Liver (tissue), 9 donors: ENCODE results near the gene PRPF40A. TPM values are rescaled to one million over a fixed set of nuclear protein-coding genes. Genes with fewer than 3 reads are reported as not detected.

Experiments
- DNase-seq: peaks from one replicate; pipeline ENCODE4 v3.0.0-alpha.2; 2017; ENCODE audit warnings: low spot score
- H3K27ac ChIP-seq, 2 donors: one replicate each; pipeline ENCODE4 v1.7.0; 2013; ENCODE audit warnings: inconsistent platforms in 2 of 2, low read length in 2 of 2, control low read depth in 1 of 2, low read depth in 1 of 2, mild to moderate bottlenecking in 1 of 2
- H3K27me3 ChIP-seq, 4 donors: one replicate each; pipeline versions ENCODE4 v1.6.1 to v1.7.0; 2013; ENCODE audit warnings: low read length in 3 of 4, inconsistent platforms in 1 of 4, mild to moderate bottlenecking in 1 of 4, moderate library complexity in 1 of 4; ENCODE audit not compliant: control insufficient read depth in 4 of 4, insufficient read depth in 4 of 4
- H3K36me3 ChIP-seq, 4 donors: one replicate each; pipeline versions ENCODE4 v1.6.1 to v1.7.0; 2013; ENCODE audit warnings: low read length in 3 of 4, mild to moderate bottlenecking in 3 of 4, low read depth in 1 of 4, moderate library complexity in 1 of 4; ENCODE audit not compliant: control insufficient read depth in 4 of 4, insufficient read depth in 3 of 4
- H3K4me1 ChIP-seq, 4 donors: one replicate each; pipeline versions ENCODE4 v1.6.1 to v1.7.0; 2013; ENCODE audit warnings: low read length in 3 of 4, mild to moderate bottlenecking in 3 of 4, moderate library complexity in 1 of 4; ENCODE audit not compliant: control insufficient read depth in 4 of 4, insufficient read depth in 4 of 4
- H3K4me3 ChIP-seq, 3 donors: one replicate each; pipeline versions ENCODE4 v1.6.1 to v1.7.0; 2013; ENCODE audit warnings: low read length in 3 of 3, control low read depth in 1 of 3, low read depth in 1 of 3, mild to moderate bottlenecking in 1 of 3
- H3K9ac ChIP-seq, 2 donors: one replicate each; pipeline ENCODE4 v1.7.0; 2013; ENCODE audit warnings: low read length in 2 of 2, mild to moderate bottlenecking in 2 of 2, moderate library complexity in 2 of 2, control low read depth in 1 of 2, low read depth in 1 of 2
- H3K9me3 ChIP-seq, 4 donors: one replicate each; pipeline versions ENCODE4 v1.6.1 to v1.7.0; 2013; ENCODE audit warnings: low read length in 3 of 4; ENCODE audit not compliant: control insufficient read depth in 4 of 4
- EGR1 ChIP-seq, 2 donors: IDR thresholded peaks; 2 replicates each; pipeline ENCODE4 v1.6.1; 2016 to 2018; ENCODE audit warnings: antibody characterized with exemption in 2 of 2, low read depth in 2 of 2
- FOXA2 ChIP-seq: IDR thresholded peaks from 2 replicates; pipeline ENCODE4 v1.6.1; 2016; ENCODE audit warnings: antibody characterized with exemption
- GABPA ChIP-seq, 2 donors: IDR thresholded peaks in 1 of 2; conservative IDR thresholded peaks in 1 of 2; 2 replicates each; pipeline ENCODE4 v1.6.1; 2016; ENCODE audit warnings: antibody characterized with exemption in 2 of 2, mild to moderate bottlenecking in 1 of 2, moderate library complexity in 1 of 2
- HNF4A ChIP-seq, 2 donors: conservative IDR thresholded peaks; 2 replicates each; pipeline ENCODE4 v1.6.1; 2016; ENCODE audit warnings: antibody characterized with exemption in 2 of 2, mild to moderate bottlenecking in 2 of 2
- HNF4G ChIP-seq: IDR thresholded peaks from 2 replicates; pipeline ENCODE4 v1.6.1; 2016; ENCODE audit warnings: antibody characterized with exemption
- JUND ChIP-seq, 2 donors: IDR thresholded peaks; 2 replicates each; pipeline ENCODE4 v1.6.1; 2016; ENCODE audit warnings: antibody characterized with exemption in 2 of 2
- NR2F2 ChIP-seq: IDR thresholded peaks from 2 replicates; pipeline ENCODE4 v1.6.1; 2016; ENCODE audit warnings: antibody characterized with exemption
- RAD21 ChIP-seq, 2 donors: IDR thresholded peaks; 2 replicates each; pipeline ENCODE4 v1.6.1; 2016; ENCODE audit warnings: antibody characterized with exemption in 2 of 2, mild to moderate bottlenecking in 2 of 2
- RXRA ChIP-seq, 2 donors: IDR thresholded peaks; 2 replicates each; pipeline ENCODE4 v1.6.1; 2017 to 2018; ENCODE audit warnings: antibody characterized with exemption in 2 of 2, mild to moderate bottlenecking in 1 of 2
- SP1 ChIP-seq: IDR thresholded peaks from 2 replicates; pipeline ENCODE4 v1.6.1; 2018; ENCODE audit warnings: antibody characterized with exemption, mild to moderate bottlenecking
- TAF1 ChIP-seq: conservative IDR thresholded peaks from 2 replicates; pipeline ENCODE4 v1.6.1; 2016; ENCODE audit warnings: antibody characterized with exemption, mild to moderate bottlenecking
- YY1 ChIP-seq: IDR thresholded peaks from 2 replicates; pipeline ENCODE4 v1.6.1; 2016; ENCODE audit warnings: antibody characterized with exemption, mild to moderate bottlenecking
- WGBS: extraction: QIAGEN DNeasy Blood & Tissue Kit; methylation state at CpG from one replicate; pipeline ENCODE4 v1.1.7; 2013; 5-methylcytosine and 5-hydroxymethylcytosine counted together
- polyA plus RNA-seq, 2 donors: library from polyadenylated mRNA; stranded (reverse) in 1 of 2; unstranded in 1 of 2; fragments of 200-250 nt in 1 of 2; fragments of >200 nt in 1 of 2; fragmentation: Nextera tagmentation in 1 of 2; extraction: Ambion mirVana in 1 of 2; gene quantifications; one replicate each; pipeline versions ENCODE4 v1.2.1 to v1.2.3, GENCODE V29; 2013 to 2015
- total RNA-seq, 2 donors: library from RNA; depleted of rRNA; stranded (reverse); fragments of >200 nt; gene quantifications; one replicate each; pipeline ENCODE4 v1.2.3, GENCODE V29; 2014
- TF ChIP-seq, protein P1 (sequence below): IDR thresholded peaks from 2 replicates; pipeline ENCODE4 v1.6.1; 2016; ENCODE audit warnings: antibody characterized with exemption, mild to moderate bottlenecking
- TF ChIP-seq, protein P2 (sequence below): IDR thresholded peaks from 2 replicates; pipeline ENCODE4 v1.6.1; 2016; ENCODE audit warnings: antibody characterized with exemption
- TF ChIP-seq, protein P3 (sequence below): IDR thresholded peaks from 2 replicates; pipeline ENCODE4 v1.6.1; 2016; ENCODE audit warnings: antibody characterized with exemption
- TF ChIP-seq, protein P4 (sequence below): fragments of 150-350 bp; IDR thresholded peaks from 2 replicates; pipeline ENCODE4 v1.5.1; 2017; ENCODE audit warnings: improper control_type of control experiment, low read depth, low read length; ENCODE audit not compliant: missing input control
- TF ChIP-seq, protein P5 (sequence below): IDR thresholded peaks from 2 replicates; pipeline ENCODE4 v1.6.1; 2016; ENCODE audit warnings: antibody characterized with exemption
- donor health status: healthy.
- donor health status: healthy.
- donor health status: healthy.
- donor health status: healthy.
- donor health status: healthy.

The PRPF40A gene
- total and polyA plus RNA-seq, 4 donors, result 18.8 to 58.1 (median 53.7) TPM

DNA sequence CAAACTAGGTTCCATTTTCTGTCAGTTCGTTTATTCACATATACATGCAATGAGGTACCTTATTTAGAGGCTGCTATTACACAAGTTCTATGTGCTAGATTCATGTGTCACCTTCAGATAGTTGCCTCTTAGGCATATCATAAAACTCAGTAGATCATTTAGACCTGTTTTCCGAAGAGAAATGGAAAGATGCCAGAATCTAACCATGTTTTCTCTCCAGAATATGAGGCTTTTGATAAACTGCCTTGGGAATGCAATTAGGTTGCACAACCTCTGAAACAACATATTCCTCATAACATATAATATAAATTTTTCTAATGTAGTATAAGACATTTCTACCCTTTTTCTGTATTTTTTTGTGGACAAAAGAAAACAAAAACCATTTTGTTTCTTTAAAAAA lies 108.1 kb downstream of the PRPF40A start:
- no peaks in the 10 kb centered on the region for H3K36me3 ChIP-seq
- no peak overlapping the region for H3K9ac ChIP-seq
- TF ChIP-seq, protein P1, sequence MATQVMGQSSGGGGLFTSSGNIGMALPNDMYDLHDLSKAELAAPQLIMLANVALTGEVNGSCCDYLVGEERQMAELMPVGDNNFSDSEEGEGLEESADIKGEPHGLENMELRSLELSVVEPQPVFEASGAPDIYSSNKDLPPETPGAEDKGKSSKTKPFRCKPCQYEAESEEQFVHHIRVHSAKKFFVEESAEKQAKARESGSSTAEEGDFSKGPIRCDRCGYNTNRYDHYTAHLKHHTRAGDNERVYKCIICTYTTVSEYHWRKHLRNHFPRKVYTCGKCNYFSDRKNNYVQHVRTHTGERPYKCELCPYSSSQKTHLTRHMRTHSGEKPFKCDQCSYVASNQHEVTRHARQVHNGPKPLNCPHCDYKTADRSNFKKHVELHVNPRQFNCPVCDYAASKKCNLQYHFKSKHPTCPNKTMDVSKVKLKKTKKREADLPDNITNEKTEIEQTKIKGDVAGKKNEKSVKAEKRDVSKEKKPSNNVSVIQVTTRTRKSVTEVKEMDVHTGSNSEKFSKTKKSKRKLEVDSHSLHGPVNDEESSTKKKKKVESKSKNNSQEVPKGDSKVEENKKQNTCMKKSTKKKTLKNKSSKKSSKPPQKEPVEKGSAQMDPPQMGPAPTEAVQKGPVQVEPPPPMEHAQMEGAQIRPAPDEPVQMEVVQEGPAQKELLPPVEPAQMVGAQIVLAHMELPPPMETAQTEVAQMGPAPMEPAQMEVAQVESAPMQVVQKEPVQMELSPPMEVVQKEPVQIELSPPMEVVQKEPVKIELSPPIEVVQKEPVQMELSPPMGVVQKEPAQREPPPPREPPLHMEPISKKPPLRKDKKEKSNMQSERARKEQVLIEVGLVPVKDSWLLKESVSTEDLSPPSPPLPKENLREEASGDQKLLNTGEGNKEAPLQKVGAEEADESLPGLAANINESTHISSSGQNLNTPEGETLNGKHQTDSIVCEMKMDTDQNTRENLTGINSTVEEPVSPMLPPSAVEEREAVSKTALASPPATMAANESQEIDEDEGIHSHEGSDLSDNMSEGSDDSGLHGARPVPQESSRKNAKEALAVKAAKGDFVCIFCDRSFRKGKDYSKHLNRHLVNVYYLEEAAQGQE, result no peak
- no peak for TF ChIP-seq YY1
- TF ChIP-seq HNF4A (conservative IDR thresholded peaks at IDR 0.05), result no peak
- TF ChIP-seq NR2F2, result no peak
- TF ChIP-seq, protein P2, sequence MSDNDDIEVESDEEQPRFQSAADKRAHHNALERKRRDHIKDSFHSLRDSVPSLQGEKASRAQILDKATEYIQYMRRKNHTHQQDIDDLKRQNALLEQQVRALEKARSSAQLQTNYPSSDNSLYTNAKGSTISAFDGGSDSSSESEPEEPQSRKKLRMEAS, result no peak
- TF ChIP-seq, protein P3, sequence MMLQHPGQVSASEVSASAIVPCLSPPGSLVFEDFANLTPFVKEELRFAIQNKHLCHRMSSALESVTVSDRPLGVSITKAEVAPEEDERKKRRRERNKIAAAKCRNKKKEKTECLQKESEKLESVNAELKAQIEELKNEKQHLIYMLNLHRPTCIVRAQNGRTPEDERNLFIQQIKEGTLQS, result no peak
- TF ChIP-seq EGR1 (IDR thresholded peaks at IDR 0.05; ENCODE audit: low read depth in 2 of 2), result no peak
- TF ChIP-seq, protein P4, sequence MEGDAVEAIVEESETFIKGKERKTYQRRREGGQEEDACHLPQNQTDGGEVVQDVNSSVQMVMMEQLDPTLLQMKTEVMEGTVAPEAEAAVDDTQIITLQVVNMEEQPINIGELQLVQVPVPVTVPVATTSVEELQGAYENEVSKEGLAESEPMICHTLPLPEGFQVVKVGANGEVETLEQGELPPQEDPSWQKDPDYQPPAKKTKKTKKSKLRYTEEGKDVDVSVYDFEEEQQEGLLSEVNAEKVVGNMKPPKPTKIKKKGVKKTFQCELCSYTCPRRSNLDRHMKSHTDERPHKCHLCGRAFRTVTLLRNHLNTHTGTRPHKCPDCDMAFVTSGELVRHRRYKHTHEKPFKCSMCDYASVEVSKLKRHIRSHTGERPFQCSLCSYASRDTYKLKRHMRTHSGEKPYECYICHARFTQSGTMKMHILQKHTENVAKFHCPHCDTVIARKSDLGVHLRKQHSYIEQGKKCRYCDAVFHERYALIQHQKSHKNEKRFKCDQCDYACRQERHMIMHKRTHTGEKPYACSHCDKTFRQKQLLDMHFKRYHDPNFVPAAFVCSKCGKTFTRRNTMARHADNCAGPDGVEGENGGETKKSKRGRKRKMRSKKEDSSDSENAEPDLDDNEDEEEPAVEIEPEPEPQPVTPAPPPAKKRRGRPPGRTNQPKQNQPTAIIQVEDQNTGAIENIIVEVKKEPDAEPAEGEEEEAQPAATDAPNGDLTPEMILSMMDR, result no peak
- TF ChIP-seq TAF1, result no peak
- no peak for TF ChIP-seq SP1
- TF ChIP-seq GABPA (IDR thresholded peaks at IDR 0.05 in 1 of 2, conservative IDR thresholded peaks at IDR 0.05 in 1 of 2), result no peak
- TF ChIP-seq, protein P5, sequence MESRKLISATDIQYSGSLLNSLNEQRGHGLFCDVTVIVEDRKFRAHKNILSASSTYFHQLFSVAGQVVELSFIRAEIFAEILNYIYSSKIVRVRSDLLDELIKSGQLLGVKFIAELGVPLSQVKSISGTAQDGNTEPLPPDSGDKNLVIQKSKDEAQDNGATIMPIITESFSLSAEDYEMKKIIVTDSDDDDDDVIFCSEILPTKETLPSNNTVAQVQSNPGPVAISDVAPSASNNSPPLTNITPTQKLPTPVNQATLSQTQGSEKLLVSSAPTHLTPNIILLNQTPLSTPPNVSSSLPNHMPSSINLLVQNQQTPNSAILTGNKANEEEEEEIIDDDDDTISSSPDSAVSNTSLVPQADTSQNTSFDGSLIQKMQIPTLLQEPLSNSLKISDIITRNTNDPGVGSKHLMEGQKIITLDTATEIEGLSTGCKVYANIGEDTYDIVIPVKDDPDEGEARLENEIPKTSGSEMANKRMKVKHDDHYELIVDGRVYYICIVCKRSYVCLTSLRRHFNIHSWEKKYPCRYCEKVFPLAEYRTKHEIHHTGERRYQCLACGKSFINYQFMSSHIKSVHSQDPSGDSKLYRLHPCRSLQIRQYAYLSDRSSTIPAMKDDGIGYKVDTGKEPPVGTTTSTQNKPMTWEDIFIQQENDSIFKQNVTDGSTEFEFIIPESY, result no peak
- TF ChIP-seq RXRA (IDR thresholded peaks at IDR 0.05), result no peak
- no peak for TF ChIP-seq RAD21 (IDR thresholded peaks at IDR 0.05)
- no peak overlapping the region for H3K27ac ChIP-seq
- 83% methylated on average over 2 of the region's 2 CpGs for WGBS
- no peak overlapping the region for H3K4me3 ChIP-seq
- H3K27me3 ChIP-seq, result no peaks in the 10 kb centered on the region
- H3K4me1 ChIP-seq, result no peaks in the 10 kb centered on the region
- no peak for DNase-seq
- H3K9me3 ChIP-seq, result no peaks in the 10 kb centered on the region

DNA sequence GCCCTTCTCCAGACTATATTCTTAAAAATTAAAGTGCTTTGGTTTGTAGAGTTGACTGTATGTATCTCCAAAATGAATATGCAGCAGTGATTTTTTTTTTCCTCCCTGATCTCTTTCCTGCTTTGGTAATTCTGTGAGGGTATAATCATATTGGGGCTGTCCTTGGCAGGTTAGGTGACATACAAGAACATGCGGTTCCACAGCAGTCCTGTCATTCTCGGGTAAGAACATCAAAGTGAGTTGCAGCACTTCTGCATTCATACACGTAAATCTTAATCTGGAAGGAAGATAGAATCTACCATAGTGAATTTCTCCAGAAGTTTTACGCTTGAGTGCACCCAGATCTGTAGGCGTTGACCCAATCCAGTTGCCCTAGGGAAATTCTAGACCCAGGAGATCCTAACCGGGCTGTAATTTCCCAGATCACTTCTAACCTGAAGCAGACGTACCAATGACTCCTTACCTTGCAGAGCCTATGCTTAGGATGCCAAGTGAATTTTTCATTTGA lies 109.4 kb downstream of the PRPF40A start:
- TF ChIP-seq YY1 (no peak), FOXA2 (no peak), JUND (IDR thresholded peaks at IDR 0.05) (no peak), NR2F2 (no peak), HNF4G (no peak), TAF1 (no peak)
- TF ChIP-seq, protein P3, result no peak
- TF ChIP-seq, protein P1, result no peak

More for the DNA sequence above, 109.4 kb downstream of the PRPF40A start:
- Histone ChIP-seq H3K27ac (no peak overlapping the region), H3K4me1 (no peaks in the 10 kb centered on the region), H3K9ac (no peak overlapping the region), H3K36me3 (no peaks in the 10 kb centered on the region), H3K4me3 (no peak overlapping the region), H3K27me3 (no peaks in the 10 kb centered on the region), H3K9me3 (no peaks in the 10 kb centered on the region)
- DNase-seq, result no peak
- WGBS, result 93% methylated on average over 7 of the region's 7 CpGs
